HCT116 (cell line): ENCODE data around the gene TMEM143.

Experiments
- CBX3 ChIP-seq: IDR thresholded peaks from 2 replicates; pipeline ENCODE4 v1.6.1; 2012; ENCODE audit warnings: low read depth
- CEBPB ChIP-seq: IDR thresholded peaks from 2 replicates; pipeline ENCODE4 v1.6.1; 2012; ENCODE audit warnings: low read depth
- EZH2 ChIP-seq: fragments of 200-600 bp; sonication (generic); IDR thresholded peaks from 2 replicates; pipeline ENCODE4 v1.6.1; 2017; ENCODE audit warnings: antibody characterized with exemption, mixed run types
- JUND ChIP-seq: IDR thresholded peaks from 2 replicates; pipeline ENCODE4 v1.6.1; 2012
- POLR2A ChIP-seq: IDR thresholded peaks from 2 replicates; pipeline ENCODE4 v1.7.0; 2011; ENCODE audit warnings: borderline replicate concordance; ENCODE audit not compliant: insufficient read depth, insufficient read length; ENCODE audit errors: extremely low read depth
- POLR2AphosphoS5 ChIP-seq: IDR thresholded peaks from 2 replicates; pipeline ENCODE4 v1.6.1; 2011; ENCODE audit warnings: mild to moderate bottlenecking, low read depth, low read length, moderate library complexity
- RAD21 ChIP-seq: IDR thresholded peaks from 2 replicates; pipeline ENCODE4 v1.6.1; 2012; ENCODE audit warnings: low read depth, mild to moderate bottlenecking
- SP1 ChIP-seq: IDR thresholded peaks from 2 replicates; pipeline ENCODE4 v1.6.1; 2012; ENCODE audit warnings: low read depth
- SRF ChIP-seq: IDR thresholded peaks from 2 replicates; pipeline ENCODE4 v1.6.1; 2012; ENCODE audit warnings: low read depth
- YY1 ChIP-seq: IDR thresholded peaks from 2 replicates; pipeline ENCODE4 v1.6.1; 2011; ENCODE audit warnings: low read length, low read depth, moderate library complexity, mild to moderate bottlenecking; ENCODE audit not compliant: insufficient replicate concordance; ENCODE audit errors: extremely low read depth
- ZFX ChIP-seq: fragments of 450-650 bp; IDR thresholded peaks from 2 replicates; pipeline ENCODE4 v1.6.1; 2017
- ZNF274 ChIP-seq: fragments of 200-500 bp; sonication (Bioruptor generic); IDR thresholded peaks from 2 replicates; pipeline ENCODE4 v1.6.1; 2014; ENCODE audit warnings: mild to moderate bottlenecking, low read depth, low read length, inconsistent platforms
- TF ChIP-seq, protein P1 (sequence below), 3 experiments: fragments of 200-600 bp in 1 of 3; sonication (generic) in 1 of 3; IDR thresholded peaks in 2 of 3; conservative IDR thresholded peaks in 1 of 3; 2 replicates each; pipeline ENCODE4 v1.5.1; 2012 to 2017; ENCODE audit warnings: low read depth in 2 of 3, low read length in 2 of 3, antibody characterized with exemption in 1 of 3, borderline replicate concordance in 1 of 3, control low read depth in 1 of 3, mild to moderate bottlenecking in 1 of 3, mixed read lengths in 1 of 3, mixed run types in 1 of 3, moderate library complexity in 1 of 3; ENCODE audit not compliant: insufficient read depth in 1 of 3
- TF ChIP-seq, protein P2 (sequence below): IDR thresholded peaks from 2 replicates; pipeline ENCODE4 v1.6.1; 2012; ENCODE audit warnings: low read depth

DNA sequence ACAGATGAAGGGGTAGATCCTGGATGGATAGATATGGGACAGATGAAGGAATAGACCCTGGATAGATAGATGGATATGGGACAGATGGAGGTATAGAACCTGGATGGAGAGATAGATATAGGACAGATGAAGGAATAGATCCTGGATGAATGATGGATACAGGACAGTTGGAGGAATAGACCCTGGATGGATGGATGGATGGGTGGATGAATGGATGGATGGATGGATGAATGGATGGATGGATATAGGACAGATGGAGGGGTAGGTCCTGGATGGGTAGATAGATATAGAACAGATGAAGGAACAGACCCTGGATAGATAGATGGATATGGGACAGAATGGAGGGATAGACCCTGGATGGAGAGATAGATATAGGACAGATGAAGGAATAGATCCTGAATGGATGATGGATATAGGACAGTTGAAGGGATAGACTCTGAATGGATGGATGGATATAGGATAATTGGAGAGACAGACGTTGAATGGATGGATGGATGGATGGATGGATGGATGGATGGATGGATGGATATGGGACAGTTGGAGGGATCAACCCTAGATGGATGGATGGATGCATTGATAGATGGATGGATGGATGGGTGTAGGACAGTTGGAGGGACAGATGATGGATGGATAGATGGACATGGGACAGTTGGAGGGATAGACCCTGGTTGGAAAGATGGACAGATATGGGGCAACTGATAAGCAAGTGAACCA, 61.7 kb downstream of the TMEM143 start:
- TF ChIP-seq EZH2: no peak
- TF ChIP-seq, protein P1, sequence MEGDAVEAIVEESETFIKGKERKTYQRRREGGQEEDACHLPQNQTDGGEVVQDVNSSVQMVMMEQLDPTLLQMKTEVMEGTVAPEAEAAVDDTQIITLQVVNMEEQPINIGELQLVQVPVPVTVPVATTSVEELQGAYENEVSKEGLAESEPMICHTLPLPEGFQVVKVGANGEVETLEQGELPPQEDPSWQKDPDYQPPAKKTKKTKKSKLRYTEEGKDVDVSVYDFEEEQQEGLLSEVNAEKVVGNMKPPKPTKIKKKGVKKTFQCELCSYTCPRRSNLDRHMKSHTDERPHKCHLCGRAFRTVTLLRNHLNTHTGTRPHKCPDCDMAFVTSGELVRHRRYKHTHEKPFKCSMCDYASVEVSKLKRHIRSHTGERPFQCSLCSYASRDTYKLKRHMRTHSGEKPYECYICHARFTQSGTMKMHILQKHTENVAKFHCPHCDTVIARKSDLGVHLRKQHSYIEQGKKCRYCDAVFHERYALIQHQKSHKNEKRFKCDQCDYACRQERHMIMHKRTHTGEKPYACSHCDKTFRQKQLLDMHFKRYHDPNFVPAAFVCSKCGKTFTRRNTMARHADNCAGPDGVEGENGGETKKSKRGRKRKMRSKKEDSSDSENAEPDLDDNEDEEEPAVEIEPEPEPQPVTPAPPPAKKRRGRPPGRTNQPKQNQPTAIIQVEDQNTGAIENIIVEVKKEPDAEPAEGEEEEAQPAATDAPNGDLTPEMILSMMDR (IDR thresholded peaks at IDR 0.05 in 2 of 3, conservative IDR thresholded peaks at IDR 0.05 in 1 of 3; ENCODE audit: borderline replicate concordance in 1 of 3, insufficient read depth in 1 of 3, low read depth in 2 of 3, low read length in 2 of 3): no peak
- TF ChIP-seq ZFX: no peak
- no peak for TF ChIP-seq POLR2A
- TF ChIP-seq POLR2AphosphoS5: no peak
- TF ChIP-seq, protein P2, sequence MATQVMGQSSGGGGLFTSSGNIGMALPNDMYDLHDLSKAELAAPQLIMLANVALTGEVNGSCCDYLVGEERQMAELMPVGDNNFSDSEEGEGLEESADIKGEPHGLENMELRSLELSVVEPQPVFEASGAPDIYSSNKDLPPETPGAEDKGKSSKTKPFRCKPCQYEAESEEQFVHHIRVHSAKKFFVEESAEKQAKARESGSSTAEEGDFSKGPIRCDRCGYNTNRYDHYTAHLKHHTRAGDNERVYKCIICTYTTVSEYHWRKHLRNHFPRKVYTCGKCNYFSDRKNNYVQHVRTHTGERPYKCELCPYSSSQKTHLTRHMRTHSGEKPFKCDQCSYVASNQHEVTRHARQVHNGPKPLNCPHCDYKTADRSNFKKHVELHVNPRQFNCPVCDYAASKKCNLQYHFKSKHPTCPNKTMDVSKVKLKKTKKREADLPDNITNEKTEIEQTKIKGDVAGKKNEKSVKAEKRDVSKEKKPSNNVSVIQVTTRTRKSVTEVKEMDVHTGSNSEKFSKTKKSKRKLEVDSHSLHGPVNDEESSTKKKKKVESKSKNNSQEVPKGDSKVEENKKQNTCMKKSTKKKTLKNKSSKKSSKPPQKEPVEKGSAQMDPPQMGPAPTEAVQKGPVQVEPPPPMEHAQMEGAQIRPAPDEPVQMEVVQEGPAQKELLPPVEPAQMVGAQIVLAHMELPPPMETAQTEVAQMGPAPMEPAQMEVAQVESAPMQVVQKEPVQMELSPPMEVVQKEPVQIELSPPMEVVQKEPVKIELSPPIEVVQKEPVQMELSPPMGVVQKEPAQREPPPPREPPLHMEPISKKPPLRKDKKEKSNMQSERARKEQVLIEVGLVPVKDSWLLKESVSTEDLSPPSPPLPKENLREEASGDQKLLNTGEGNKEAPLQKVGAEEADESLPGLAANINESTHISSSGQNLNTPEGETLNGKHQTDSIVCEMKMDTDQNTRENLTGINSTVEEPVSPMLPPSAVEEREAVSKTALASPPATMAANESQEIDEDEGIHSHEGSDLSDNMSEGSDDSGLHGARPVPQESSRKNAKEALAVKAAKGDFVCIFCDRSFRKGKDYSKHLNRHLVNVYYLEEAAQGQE: no peak
- no peak for TF ChIP-seq CBX3
- no peak for TF ChIP-seq SRF
- TF ChIP-seq JUND: no peak
- no peak for TF ChIP-seq CEBPB
- no peak for TF ChIP-seq ZNF274
- no peak for TF ChIP-seq RAD21
- TF ChIP-seq YY1: no peak
- no peak for TF ChIP-seq SP1
